ENCODE data around the gene NPBWR2.

The NPBWR2 gene

DNA sequence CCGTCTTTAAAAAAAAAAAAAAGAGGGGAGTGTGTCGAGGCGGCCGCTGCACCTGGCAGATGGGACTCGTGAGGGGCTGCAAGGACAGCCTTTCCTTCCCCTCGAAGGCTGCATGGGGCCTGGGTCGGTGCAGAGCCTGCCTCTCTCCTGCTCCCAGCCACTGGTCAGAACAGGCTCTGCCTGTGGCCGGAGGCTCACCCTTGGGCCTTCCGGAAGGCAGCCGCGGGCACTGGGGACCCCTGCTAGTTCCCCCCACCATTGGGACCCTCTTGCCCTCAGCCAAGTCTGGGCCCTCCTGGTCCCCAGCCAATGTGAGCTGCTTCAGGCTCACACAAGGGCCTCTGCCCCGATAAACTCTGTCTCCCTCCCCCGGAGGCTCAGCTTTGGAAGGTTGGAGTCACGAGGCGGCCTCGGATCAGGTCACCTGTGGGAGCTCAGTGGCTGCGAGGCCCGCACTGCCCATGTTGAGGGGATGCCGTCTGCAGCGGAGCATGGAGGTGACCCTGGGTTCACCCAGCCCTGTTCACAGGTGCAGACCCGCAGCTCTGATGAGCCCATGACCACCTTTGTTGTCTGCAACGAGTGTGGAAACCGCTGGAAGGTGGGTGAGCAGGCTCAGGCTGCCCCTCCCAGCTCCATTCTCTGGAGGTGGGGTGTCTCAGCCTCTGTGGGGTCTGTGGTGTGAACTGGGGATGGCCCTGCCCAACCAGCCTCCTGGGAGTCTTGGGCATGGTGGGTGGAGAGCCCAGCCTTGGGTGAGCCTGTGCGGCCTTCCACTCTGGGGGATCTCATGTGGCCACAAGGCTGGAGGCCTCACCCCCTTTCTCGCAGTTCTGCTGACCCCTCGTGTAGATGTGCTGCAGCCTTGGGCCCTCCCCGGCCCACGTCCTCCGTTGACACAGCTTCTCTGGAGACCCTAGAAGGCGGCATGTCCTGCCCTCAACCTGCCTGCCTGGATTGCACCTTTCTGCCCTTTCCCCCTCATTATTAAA is 35.7 kb downstream of the NPBWR2 start:
- DNase-seq = no peak

DNA sequence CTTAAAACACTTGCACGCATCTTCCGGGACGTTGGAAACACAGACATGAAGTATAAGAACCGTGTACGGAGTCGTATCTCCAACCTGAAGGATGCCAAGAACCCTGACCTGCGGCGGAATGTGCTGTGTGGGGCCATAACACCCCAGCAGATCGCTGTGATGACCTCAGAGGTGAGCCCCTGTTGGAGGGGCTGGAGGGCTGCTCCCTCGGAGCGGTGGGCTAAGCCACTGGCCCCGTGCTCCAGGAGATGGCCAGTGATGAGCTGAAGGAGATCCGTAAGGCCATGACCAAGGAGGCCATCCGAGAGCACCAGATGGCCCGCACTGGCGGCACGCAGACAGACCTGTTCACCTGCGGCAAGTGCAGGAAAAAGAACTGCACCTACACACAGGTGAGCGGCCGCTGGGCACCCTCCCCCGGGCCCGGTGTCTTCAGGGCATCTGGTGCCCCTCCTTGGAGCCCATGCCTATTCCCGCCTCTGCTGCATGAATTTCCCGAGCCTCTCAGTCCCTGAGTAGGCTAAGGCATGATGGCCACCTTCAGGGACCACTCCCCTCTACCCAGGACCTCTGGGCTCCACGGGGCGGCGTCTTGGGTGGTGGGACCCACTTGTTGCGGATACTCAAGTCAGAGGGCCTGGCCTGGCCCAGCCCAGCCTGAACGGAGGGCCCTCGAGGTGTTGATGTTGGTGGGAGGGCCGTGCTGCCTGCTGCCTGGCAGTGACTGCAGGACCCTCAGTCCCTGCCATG is 36.9 kb downstream of the NPBWR2 start:
- no peak for DNase-seq

DNA sequence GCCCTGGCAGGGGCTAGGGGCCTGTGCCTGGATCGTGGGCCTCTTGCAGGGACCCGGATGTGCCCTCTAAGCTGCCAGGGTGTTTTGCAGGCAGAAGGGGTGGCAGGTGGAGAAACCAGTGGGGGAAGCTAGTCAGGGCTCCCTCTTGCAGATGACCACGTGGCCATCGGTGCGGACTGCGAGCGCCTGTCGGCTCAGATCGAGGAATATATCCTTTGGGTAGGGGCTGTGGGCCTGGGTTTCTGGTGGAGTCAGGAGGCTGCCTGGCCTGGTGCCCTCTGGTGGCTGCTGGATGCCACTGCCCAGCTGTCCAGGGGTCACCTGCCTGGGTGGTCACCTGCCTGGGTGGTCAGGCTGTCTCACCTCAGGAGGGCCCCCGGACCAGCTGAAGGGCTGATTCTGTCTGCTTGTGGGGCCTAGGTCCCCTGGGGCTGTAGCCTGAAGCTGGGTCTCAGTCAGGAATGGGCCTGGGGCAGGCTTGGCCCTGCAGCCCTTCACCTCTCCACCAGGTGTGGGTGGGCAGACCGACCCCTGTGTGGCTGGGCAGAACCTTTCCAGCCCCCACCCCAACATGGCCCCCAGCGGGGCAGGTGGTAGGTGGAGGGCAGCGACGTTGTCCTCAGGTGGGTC is 37.6 kb downstream of the NPBWR2 start:
- DNase-seq = no peak

GRCh38 chr20:64069209-64069613 is 38.2 kb downstream of the NPBWR2 start:
- no peak for DNase-seq

- DNase-seq = no peak
Observed at GRCh38 chr20:64068386-64069208, 38.8 kb downstream of the NPBWR2 start.

DNA sequence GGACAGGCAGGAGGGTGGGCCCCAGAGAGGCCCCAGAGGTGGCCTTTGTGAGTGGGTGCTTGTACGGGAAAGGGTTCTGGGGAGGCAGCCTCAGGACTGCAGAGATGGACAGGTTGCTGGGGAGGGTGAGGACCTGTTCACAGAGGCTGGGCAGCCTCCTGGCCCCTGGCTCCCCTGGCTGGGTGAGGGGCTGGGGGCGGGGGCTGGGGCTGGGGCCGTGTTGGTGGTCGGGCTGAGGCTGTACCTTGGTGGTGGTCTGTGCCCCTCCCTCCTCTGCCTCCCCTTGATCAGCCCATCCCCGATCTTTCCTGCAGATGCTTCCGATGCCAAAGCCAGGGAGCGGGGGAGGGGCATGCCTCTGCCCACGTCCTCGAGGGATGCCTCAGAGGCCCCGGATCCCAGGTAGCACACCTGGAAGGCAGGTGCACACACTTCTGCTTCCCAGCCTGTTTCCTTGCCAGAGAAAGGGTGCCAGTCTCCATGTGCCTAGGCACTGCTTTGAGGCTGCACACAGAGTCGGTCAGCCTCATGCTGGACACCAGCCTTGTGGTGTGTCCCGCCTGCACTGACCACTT is 39.5 kb downstream of the NPBWR2 start:
- DNase-seq = no peak

- DNase-seq = no peak
Observed at GRCh38 chr20:64067005-64067632, 40.2 kb downstream of the NPBWR2 start.

DNA sequence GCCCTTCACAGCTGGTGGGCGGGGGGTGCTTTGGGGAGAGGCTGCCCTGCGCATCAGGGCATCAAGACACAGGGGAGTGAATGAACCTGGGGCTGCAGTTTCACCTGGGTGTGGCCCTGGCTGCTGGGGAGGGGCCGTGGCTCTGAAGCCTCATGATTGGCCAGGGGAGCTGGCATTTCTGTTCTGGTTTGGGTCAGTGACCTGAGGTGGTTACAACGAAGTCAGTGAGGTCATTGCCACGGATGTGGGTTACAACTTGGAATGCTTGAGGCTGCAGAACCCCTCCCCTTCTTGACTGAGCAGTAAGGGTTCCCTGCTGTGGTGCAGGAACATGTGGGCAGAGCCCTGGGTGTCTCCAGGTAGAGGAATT is 41.4 kb downstream of the NPBWR2 start:
- DNase-seq = no peak

DNA sequence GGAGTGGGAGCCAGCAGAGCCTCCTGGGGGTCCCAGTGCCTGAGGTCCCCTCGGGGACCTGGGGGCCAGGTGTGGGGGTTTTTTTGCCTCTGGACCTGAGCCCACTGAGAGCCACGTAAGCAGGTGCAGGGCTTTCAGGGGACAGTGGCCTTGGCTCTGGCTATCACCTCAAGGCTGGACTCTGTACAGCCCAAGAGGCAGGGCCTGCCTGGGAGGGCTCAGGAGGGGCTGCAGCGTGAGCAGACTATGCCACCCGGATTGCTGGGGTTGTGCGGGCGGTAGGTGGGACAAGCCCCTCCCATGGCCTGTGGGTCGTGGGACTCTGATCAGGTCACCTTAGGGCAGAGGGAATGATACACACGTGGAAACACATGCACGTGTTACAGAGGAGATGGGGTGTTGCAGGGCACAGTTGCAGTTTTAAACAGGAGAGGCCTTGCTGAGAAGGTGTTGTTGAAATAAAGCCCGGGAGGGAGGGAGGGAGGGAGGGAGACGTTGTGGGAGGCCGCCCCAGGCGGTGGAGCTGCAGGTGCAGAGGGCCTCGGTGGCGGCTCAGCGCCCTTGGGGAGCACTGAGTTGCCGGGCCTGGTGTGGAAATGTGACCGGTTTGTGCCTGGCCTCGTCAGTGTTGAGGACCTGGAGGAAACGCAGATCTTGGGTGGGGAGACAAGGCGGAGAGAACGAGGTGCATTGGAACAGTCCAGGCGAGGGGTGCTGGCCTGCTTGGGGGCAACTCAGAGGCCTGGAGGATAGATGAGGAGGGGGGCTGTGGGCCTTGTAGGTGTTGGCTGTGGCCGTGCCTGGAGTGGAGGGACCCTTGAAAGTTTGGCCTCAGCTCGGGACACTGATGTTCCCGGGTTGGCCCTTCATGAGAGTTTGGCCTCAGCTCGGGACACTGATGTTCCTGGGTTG is 42.0 kb downstream of the NPBWR2 start:
- no peak for DNase-seq

DNA sequence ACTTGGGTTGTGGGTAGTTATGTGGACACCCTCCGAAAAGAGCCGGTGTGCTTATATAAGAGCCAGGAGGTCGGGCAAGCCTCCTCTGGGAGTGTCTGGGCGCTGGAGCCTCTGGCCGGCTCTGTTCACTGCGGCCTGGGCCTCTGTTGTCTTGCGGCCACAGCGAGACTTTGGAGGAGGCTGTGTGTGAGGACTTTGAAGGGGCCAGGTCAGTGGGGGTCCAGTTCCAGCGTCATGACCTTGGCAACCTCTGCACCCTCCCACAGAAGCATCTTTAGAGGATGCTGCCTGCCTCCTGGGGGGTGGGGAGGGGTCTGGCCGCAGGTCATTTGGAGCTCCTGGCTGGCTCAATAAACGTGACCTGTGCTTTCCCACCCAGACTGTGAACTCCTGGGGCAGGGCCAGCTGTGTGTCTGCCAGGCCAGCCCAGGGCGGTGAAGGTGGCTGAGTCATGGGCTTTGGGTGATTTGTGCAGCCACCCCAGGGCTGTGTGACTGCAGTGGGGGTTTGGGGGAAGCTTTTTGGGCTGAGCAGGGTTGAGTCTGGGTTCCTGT is 43.1 kb downstream of the NPBWR2 start:
- no peak for DNase-seq

- peak; percentile 51 for DNase-seq
Observed at GRCh38 chr20:64063389-64064144, 43.8 kb downstream of the NPBWR2 start.

DNA sequence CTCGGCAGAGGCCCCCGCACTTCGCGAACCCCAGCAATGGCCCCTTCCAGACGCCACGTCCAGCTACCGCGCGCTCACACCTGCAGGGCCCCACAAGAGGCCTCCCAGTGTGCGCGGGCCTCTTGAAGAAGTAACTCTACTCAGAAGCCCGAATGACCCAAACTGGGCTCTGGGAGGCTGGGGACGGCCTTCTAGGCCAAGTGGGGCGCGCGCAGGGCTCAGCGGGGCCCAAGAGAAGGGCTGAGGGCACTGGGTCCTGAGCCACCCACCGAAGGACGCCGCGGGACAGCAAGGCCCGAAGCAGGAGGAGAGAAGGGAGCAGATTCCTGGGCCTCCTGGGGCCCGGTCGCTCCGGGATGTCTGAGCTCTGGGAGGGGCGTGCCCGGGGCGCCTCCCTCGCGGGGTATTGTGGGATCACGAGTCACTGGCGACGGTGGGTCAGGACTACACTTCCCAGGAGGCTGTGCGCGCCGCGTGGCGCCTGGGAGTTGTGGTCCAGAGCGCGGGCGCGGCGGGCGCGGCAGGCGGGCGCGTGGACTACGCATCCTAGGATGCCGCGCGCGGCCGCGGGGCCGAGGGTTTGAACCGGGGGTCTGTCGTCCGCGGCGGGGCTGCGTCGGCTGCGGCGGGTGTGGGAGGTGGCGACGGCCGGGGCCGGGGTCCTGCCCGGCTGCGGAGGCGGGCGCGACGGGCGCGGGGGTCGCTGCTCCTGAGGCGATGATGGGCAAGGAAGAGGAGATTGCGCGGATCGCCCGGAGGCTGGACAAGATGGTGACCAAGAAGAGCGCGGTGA is 44.6 kb downstream of the NPBWR2 start, which contains the start of gene TCEA2:
Gene TCEA2, plus strand, starts transcription at position 603 of the 793 bp plus-strand sequence. Its CDS starts 115 bp downstream, at position 718.
- peak; percentile 96 for DNase-seq

DNA sequence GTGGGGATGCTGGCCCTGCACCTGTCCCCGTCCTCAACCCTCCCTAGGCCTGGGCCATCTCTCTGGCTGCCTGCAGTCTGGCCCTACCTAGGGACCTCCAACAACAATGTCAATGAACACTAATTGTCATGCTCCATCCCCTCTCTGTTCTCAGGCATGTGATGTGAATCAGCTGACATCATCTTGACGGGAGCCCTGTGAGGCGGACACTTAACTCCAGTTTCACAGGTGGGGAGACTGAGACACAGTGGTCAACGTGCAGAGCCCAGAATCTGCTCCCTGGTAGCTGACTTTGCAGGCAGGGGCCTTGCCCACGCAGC is 45.1 kb downstream of the NPBWR2 start:
- no peak for DNase-seq

DNA sequence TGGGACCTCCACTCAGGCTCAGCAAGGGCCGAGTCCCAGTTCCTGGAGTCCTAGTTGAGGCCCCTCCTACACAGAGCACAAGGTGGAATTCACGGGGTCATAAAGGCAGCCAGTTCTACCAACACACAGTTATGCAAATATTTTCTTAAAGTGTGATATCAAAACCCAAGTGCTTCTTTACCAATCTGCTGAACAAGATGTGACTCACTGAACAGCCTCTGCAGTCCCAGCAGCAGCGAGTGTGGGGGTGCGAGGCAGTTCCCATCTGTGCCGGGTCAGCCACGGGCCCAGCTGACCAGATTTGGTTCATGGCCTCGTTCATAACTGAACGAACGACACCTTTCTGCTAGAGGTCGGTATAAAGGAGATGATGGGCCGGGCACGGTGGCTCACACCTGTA is 48.8 kb downstream of the NPBWR2 start:
- DNase-seq = no peak

GRCh38 chr20:64057628-64058498 is 49.5 kb downstream of the NPBWR2 start:
- DNase-seq = peak; percentile 86

GRCh38 chr20:64056889-64057627 is 50.3 kb downstream of the NPBWR2 start:
- DNase-seq = peak; percentile 29

GRCh38 chr20:64056639-64056888 is 50.8 kb downstream of the NPBWR2 start:
- DNase-seq = no peak
